Fibroblast of the aortic adventitia (primary cell): ENCODE measurements around the gene DVL2. TPM values are rescaled to one million over a fixed set of nuclear protein-coding genes. Genes with fewer than 3 reads are reported as not detected.

Experiments used
- DNase-seq: peaks from one replicate; pipeline ENCODE4 v3.0.0-alpha.2; 2010; ENCODE audit warnings: low read depth
- H3K4me3 ChIP-seq: 2 replicates; pipeline ENCODE4 v1.5.1; 2011; ENCODE audit warnings: low read depth, mild to moderate bottlenecking, control low read depth, low read length, moderate library complexity
- total RNA-seq: library from RNA; depleted of rRNA; stranded (reverse); fragments of >200 nt; gene quantifications from 2 replicates; pipeline ENCODE4 v1.2.3, GENCODE V29; 2012; ENCODE audit warnings: low replicate concordance
- TF ChIP-seq, protein P1 (sequence below): IDR thresholded peaks from 2 replicates; pipeline ENCODE4 v1.5.1; 2011; ENCODE audit warnings: mild to moderate bottlenecking, low read length, control low read depth, inconsistent platforms; ENCODE audit not compliant: insufficient read depth

The DVL2 gene
- total RNA-seq, 1 donor = 67.7 TPM

DNA sequence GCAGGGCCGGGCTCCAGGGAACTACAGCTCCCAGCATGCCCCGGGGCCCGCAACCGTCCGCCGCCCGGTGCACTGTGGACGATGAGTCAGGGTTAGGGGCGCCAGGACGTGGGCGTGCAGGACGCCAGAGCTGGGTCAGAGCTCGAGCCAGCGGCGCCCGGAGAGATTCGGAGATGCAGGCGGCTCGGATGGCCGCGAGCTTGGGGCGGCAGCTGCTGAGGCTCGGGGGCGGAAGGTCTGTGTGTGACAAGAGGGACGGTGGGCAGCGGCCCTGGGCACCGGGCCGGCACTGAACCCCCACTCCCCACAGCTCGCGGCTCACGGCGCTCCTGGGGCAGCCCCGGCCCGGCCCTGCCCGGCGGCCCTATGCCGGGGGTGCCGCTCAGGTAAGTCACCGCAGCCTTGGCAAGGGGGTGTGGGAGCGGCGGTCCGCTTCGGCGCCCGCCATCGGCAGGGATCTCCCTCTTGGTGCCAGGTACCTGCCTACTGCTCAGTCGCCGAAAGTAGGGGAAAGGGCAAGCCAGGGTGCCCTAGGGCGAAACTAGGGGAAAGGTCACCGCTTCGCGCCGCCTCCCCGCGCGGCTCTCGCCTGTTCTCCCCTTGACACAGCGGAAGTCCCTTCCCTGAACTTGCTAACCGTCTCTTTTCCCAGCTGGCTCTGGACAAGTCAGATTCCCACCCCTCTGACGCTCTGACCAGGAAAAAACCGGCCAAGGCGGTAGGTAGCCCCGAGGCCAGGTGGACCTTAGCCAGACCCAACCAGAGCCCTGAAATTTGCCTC, 14.3 kb downstream of the DVL2 start, which contains the start of the genes ACADVL and DLG4:
Gene ACADVL (plus strand): TSS at position 127 of the 781 bp plus-strand sequence. CDS start 47 bp downstream, at position 174.
Gene DLG4 (minus strand): TSS at position 25 of the 781 bp plus-strand sequence.
- TF ChIP-seq, protein P1, sequence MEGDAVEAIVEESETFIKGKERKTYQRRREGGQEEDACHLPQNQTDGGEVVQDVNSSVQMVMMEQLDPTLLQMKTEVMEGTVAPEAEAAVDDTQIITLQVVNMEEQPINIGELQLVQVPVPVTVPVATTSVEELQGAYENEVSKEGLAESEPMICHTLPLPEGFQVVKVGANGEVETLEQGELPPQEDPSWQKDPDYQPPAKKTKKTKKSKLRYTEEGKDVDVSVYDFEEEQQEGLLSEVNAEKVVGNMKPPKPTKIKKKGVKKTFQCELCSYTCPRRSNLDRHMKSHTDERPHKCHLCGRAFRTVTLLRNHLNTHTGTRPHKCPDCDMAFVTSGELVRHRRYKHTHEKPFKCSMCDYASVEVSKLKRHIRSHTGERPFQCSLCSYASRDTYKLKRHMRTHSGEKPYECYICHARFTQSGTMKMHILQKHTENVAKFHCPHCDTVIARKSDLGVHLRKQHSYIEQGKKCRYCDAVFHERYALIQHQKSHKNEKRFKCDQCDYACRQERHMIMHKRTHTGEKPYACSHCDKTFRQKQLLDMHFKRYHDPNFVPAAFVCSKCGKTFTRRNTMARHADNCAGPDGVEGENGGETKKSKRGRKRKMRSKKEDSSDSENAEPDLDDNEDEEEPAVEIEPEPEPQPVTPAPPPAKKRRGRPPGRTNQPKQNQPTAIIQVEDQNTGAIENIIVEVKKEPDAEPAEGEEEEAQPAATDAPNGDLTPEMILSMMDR = no peak
- peak; percentile 86 for DNase-seq
- peak within 1 kb of the TSS; percentile 81 for H3K4me3 ChIP-seq

DNA sequence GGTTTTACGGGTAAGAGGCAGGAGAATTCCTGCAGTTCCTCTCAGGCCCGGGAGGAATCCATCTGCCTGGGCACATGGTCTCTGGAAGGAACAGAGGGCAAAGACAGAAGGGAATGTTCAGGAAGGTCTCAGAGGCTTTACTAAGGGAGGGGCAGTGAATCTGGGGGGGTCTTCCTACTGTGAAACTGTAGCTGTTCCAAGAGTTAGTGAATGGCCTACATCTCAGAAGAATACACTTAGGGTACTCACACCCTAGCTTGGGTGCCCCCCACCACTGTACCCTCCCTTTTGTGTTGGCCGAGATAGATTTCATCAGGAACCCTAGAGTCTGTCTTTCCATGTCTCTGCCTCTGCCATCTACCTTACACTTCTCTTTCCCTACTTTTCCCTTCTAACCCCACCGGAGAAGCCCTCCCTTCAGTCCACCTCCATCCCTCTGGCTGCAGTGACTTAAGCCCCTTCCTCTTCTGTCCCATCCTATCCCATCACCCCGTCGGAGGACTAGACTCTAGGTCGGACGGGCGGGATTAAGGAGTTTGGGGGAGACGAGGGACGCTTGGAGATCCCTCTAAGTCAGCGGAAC, 15.0 kb downstream of the DVL2 start:
- peak overlapping the region; percentile 81 for H3K4me3 ChIP-seq
- DNase-seq = no peak
- TF ChIP-seq, protein P1 = no peak

DNA sequence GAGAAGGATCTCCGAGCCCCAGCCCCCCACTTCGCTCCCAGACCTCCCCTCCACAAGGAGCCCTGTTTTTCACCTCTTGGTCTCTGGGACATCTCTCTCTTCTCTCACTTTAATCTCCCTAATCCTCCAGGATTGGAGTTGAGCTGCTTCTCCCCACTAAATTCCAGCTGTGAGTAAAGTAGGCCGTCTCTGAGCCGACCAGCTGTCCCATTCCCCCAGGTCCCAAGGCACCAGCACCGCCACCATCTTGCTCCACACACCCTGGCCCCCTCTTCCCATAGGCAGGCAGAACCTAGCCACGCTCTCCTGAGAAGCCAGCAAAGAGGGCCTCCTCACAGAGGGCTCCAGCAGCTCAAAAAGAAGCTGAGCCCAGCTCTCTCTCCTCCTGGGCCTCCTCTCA, 15.6 kb downstream of the DVL2 start:
- no peak for DNase-seq

DNA sequence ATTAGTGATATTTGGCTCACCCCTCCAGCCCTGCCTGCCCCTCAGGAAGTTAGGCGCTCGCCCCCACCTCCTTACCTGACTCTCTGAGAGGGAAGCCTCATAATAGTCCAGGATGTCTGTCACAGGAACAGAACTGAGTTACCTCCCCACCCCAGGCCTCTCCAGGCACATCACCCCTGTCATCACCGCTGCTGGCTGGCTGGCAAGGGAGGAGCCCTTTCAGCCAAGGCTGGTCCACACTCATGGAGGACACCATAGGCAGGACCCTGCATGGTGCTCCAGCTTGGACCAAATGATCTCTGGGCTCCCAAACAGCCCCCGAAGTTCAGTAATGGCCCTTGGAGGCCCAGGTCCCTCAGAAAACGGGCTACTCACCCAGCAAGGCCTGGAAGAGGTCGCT, 16.2 kb downstream of the DVL2 start:
- TF ChIP-seq, protein P1 = no peak
- H3K4me3 ChIP-seq = no peak overlapping the region
- DNase-seq = no peak

More for the DNA sequence above, 15.6 kb downstream of the DVL2 start:
- H3K4me3 ChIP-seq = no peak overlapping the region
- TF ChIP-seq, protein P1 = no peak

DNA sequence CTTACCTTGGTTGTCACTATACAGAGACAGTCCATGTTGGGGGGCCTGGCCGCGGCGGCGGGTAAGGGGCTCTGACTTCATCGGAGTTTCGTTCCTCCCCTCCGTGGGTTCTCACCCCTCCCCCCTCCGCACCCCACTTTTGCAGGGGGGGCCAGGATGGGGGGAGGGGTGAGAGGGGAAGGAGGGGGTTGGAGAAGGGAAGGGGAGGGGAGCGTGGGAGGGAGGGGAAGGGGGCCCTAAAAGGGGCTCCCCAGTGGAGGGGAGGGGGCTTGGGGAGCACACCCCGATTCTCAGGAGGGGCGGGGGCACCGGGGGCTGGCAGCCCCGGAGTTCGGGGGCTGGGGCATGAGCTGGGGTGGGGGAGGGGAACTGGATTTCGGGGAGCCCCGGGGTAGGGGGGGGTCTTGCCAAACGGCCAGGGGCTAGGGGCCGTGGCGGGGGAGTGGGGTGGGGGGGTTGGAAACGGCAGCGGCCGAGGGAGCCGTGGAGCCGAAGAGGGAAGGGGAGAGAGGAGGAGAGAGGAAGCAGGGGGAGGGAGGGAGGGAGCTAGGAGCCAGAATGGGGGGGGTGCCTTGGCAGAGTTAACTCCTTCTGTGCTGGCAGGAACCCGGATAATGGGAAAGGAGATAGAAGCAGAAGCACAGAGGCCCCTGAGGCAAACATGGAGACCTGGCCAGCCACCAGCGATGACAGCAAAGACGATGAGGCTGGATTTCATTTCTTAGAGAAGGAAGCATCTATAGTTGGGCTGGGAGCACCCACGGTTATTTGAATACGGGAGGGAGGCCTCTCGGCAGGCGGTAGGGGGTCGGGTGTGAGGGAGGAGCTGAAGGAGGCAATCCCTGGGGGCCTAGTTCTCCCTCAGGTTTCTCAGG, 17.0 kb downstream of the DVL2 start:
- peak; percentile 78 for DNase-seq
- TF ChIP-seq, protein P1 = no peak
- peak overlapping the region; percentile 72 for H3K4me3 ChIP-seq
